ENCODE data around the gene HOXC9.

GRCh38 chr12:54034785-54035310 is 34.9 kb downstream of the HOXC9 start:
- TF ChIP-seq CTCF (conservative IDR thresholded peaks at IDR 0.05; ENCODE audit: low read depth, low read length) (no peak), USF2 (IDR thresholded peaks at IDR 0.05; ENCODE audit: low read depth, low read length) (no peak), CEBPB (IDR thresholded peaks at IDR 0.05; ENCODE audit: low read depth, low read length) (no peak), MAFK (IDR thresholded peaks at IDR 0.05; ENCODE audit: low read depth, low read length) (no peak), RFX5 (IDR thresholded peaks at IDR 0.05; ENCODE audit: low read depth, low read length) (no peak), POLR2A (IDR thresholded peaks at IDR 0.05; ENCODE audit: low read depth, low read length) (no peak), MAZ (IDR thresholded peaks at IDR 0.05; ENCODE audit: borderline replicate concordance, low read depth, low read length) (no peak), RAD21 (IDR thresholded peaks at IDR 0.05; ENCODE audit: low read length) (no peak), RCOR1 (IDR thresholded peaks at IDR 0.05; ENCODE audit: insufficient replicate concordance, low read length) (no peak), BHLHE40 (IDR thresholded peaks at IDR 0.05; ENCODE audit: low read depth, low read length) (no peak), FOS (IDR thresholded peaks at IDR 0.05; ENCODE audit: low read depth, low read length) (no peak), ELK1 (IDR thresholded peaks at IDR 0.05; ENCODE audit: borderline replicate concordance, low read depth, low read length) (no peak)
